IMR-90 (cell line): ENCODE measurements around the gene CDYL2.

Experiments used
- ELK1 ChIP-seq: fragments of 150-350 bp; IDR thresholded peaks from 2 replicates; pipeline ENCODE4 v1.6.1; 2016; ENCODE audit warnings: low read depth, mild to moderate bottlenecking, low read length, moderate library complexity, borderline replicate concordance
- MXI1 ChIP-seq: IDR thresholded peaks from 2 replicates; pipeline ENCODE4 v1.6.1; 2012; ENCODE audit warnings: low read depth, mild to moderate bottlenecking, low read length, moderate library complexity, borderline replicate concordance
- POLR2A ChIP-seq: IDR thresholded peaks from 2 replicates; pipeline ENCODE4 v1.6.1; 2012; ENCODE audit warnings: mild to moderate bottlenecking, low read depth, low read length
- RAD21 ChIP-seq: IDR thresholded peaks from 2 replicates; pipeline ENCODE4 v1.6.1; 2012; ENCODE audit warnings: low read length, improper control_type of control experiment
- RFX5 ChIP-seq: IDR thresholded peaks from 2 replicates; pipeline ENCODE4 v1.8.0; 2012; ENCODE audit warnings: low read depth, mild to moderate bottlenecking, low read length, moderate library complexity
- SMC3 ChIP-seq: fragments of 150-350 bp; IDR thresholded peaks from 2 replicates; pipeline ENCODE4 v1.6.1; 2016; ENCODE audit warnings: low read depth, mild to moderate bottlenecking, antibody characterized with exemption, low read length, moderate library complexity
- TF ChIP-seq, protein P1 (sequence below): conservative IDR thresholded peaks from 2 replicates; pipeline ENCODE4 v1.5.1; 2012; ENCODE audit warnings: mild to moderate bottlenecking, low read depth, low read length, improper control_type of control experiment

DNA sequence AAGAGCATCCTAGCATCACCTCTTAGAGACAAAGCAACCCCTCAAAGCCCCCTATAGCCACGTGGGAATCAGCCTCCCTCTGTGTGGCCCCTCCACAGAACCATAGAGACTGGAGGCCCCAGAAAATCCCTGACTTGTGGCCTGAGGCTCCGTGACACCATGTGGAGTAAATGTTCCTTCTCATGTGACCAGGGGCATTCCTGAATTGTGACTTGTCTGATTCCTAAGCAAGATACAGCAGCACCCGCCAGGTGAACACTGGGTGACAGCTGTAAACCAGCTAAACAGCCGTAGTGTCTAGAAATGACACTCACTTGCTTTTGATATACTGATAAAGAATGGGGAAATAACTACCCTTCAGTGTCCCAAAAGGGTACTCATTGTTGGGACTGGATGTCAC lies 184.6 kb downstream of the CDYL2 start:
- TF ChIP-seq, protein P1, sequence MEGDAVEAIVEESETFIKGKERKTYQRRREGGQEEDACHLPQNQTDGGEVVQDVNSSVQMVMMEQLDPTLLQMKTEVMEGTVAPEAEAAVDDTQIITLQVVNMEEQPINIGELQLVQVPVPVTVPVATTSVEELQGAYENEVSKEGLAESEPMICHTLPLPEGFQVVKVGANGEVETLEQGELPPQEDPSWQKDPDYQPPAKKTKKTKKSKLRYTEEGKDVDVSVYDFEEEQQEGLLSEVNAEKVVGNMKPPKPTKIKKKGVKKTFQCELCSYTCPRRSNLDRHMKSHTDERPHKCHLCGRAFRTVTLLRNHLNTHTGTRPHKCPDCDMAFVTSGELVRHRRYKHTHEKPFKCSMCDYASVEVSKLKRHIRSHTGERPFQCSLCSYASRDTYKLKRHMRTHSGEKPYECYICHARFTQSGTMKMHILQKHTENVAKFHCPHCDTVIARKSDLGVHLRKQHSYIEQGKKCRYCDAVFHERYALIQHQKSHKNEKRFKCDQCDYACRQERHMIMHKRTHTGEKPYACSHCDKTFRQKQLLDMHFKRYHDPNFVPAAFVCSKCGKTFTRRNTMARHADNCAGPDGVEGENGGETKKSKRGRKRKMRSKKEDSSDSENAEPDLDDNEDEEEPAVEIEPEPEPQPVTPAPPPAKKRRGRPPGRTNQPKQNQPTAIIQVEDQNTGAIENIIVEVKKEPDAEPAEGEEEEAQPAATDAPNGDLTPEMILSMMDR = no peak
- no peak for TF ChIP-seq ELK1
- TF ChIP-seq MXI1 = no peak
- no peak for TF ChIP-seq POLR2A
- TF ChIP-seq RAD21 = no peak
- TF ChIP-seq SMC3 = no peak
- no peak for TF ChIP-seq RFX5
